T-helper 2 cell treated with Interferon-gamma antibody and Interleukin-4, amounts not matched to agents 5 μg/mL and 100 μg/mL, for 36 hours (primary cell): ENCODE data around the gene CPPED1.

Experiments
- DNase-seq: peaks from one replicate; pipeline ENCODE4 v3.0.0; 2021; ENCODE audit warnings: low spot score
- H3K27ac Mint-ChIP-seq: one replicate; pipeline ENCODE4 v1.8.0; 2021; ENCODE audit warnings: mild to moderate bottlenecking, mixed read lengths
- H3K27me3 Mint-ChIP-seq: one replicate; pipeline ENCODE4 v1.8.0; 2021; ENCODE audit warnings: low read depth, mixed read lengths
- H3K36me3 Mint-ChIP-seq: one replicate; pipeline ENCODE4 v1.8.0; 2021; ENCODE audit warnings: low read depth, mixed read lengths
- H3K4me1 Mint-ChIP-seq: one replicate; pipeline ENCODE4 v1.8.0; 2021; ENCODE audit warnings: low read depth, mixed read lengths
- H3K4me3 Mint-ChIP-seq: one replicate; pipeline ENCODE4 v1.8.0; 2022; ENCODE audit warnings: mild to moderate bottlenecking, moderate library complexity, mixed read lengths
- H3K9me3 Mint-ChIP-seq: one replicate; pipeline ENCODE4 v1.8.0; 2021; ENCODE audit warnings: mixed read lengths

CPPED1 gene

DNA sequence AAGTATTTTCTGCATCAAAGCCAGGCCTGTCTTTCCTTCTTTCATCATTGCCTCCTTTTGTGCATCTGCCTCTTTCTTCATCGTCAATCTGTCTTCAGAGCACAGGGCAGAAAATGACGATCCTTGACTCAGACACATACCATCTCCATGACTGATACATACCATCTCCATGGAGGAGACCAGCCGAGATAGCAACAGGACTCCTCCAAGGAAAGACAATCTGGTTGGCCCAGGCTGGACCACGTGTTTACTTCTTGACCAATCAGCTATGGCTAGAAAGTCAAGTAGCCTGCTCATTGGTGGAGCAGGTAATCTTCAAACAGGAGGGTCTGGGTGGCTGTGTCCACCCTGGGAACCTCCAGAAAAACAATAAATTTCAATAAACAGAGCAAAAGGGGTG lies 164.6 kb downstream of the CPPED1 start:
- Mint-ChIP-seq H3K27me3 (peaks cover 3% of the 10 kb centered on the region), H3K4me3 (no peak overlapping the region), H3K36me3 (no peaks in the 10 kb centered on the region), H3K4me1 (no peaks in the 10 kb centered on the region), H3K9me3 (peaks cover 7% of the 10 kb centered on the region), H3K27ac (no peak overlapping the region)
- no peak for DNase-seq

DNA sequence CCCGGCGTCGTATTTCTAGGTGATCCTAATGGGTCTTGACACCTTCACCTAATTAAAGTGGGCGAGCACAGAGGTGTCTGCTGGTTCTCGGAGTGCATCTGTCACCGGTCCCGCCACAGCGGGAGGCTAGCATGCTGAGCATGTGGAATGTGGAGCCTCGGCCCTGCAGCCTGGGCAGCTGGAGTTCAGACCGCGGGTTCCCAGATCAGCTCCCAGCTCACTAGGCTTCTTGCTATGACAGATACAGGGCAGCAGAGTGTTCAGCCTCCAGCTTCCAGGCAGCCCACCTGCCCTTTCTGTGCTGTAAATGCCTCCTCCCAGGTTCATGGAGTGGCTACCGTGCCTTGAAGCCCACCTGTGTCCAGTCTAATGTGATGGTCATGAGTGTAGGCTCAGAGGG lies 166.7 kb downstream of the CPPED1 start:
- no peak for DNase-seq
- peaks cover 13% of the 10 kb centered on the region for H3K27me3 Mint-ChIP-seq

DNA sequence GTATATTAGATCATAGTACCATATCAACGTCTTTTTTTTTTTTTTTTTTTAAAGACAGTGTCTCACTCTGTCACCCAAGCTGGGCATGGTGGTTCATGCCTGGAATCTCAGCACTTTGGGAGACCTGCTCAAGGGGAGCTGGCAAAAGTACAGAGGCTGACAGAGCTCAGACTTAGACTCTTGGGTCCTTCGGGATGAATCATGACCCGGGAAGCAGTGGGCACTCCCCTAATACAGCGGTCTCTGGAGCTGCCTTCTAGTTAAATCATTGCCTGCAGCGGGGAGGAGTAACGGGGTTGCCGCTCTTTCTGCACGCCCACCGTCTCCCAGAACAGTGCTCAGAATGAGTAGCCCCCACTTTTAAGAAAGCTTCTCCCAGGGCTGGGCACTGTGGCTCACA lies 174.4 kb downstream of the CPPED1 start:
- Mint-ChIP-seq H3K4me3 (no peak overlapping the region), H3K36me3 (no peaks in the 10 kb centered on the region), H3K4me1 (no peaks in the 10 kb centered on the region), H3K9me3 (no peaks in the 10 kb centered on the region), H3K27me3 (peaks cover 16% of the 10 kb centered on the region), H3K27ac (no peak overlapping the region)
- no peak for DNase-seq

More for the DNA sequence above, 166.7 kb downstream of the CPPED1 start:
- Mint-ChIP-seq H3K36me3 (no peaks in the 10 kb centered on the region), H3K4me1 (no peaks in the 10 kb centered on the region), H3K27ac (no peak overlapping the region), H3K9me3 (peaks cover under 1% of the 10 kb centered on the region), H3K4me3 (no peak overlapping the region)

DNA sequence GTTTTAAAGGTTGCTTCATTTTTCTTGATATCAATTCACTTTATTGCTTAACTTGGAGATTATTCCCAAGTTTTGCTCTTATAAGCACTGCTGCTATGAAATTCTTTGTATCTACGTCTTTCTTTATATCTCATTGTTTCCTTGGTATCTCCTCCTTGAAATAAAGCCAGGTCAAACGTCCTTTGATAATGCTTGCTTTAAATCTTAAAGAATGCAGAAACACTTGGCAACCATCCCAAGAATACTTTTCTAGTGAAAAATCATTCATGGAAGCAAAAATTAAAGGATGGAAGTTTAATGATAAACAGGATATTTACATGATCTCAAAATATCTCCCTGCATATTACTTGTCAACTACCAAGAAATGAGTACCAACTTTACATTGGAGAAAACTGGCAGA lies 175.2 kb downstream of the CPPED1 start:
- Mint-ChIP-seq H3K27ac (no peak overlapping the region), H3K27me3 (peaks cover 10% of the 10 kb centered on the region), H3K4me1 (no peaks in the 10 kb centered on the region), H3K9me3 (no peaks in the 10 kb centered on the region), H3K4me3 (no peak overlapping the region), H3K36me3 (no peaks in the 10 kb centered on the region)
- DNase-seq, result no peak

DNA sequence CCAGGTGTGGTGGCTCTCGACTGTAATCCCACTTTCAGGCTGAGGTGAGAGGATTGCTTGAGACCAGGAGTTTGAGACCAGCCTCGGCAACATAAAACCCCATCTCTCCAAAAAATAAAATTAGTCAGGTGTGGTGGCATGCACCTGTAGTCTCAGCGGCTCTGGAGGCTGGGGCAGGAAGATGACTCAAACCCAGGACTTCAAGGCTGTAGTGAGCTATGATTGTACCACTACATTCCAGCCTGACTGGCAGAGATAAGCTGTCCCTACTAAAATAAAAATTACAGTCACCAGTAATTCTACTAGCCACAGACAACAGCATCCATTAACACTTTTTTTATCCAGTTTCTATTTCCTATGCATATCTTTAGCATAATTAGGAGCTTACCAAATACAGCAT lies 176.3 kb downstream of the CPPED1 start:
- no peaks in the 10 kb centered on the region for H3K4me1 Mint-ChIP-seq
- DNase-seq, result no peak
- H3K27ac Mint-ChIP-seq, result no peak overlapping the region
- no peaks in the 10 kb centered on the region for H3K9me3 Mint-ChIP-seq
- H3K36me3 Mint-ChIP-seq, result no peaks in the 10 kb centered on the region
- H3K27me3 Mint-ChIP-seq, result peaks cover 4% of the 10 kb centered on the region
- H3K4me3 Mint-ChIP-seq, result no peak overlapping the region

DNA sequence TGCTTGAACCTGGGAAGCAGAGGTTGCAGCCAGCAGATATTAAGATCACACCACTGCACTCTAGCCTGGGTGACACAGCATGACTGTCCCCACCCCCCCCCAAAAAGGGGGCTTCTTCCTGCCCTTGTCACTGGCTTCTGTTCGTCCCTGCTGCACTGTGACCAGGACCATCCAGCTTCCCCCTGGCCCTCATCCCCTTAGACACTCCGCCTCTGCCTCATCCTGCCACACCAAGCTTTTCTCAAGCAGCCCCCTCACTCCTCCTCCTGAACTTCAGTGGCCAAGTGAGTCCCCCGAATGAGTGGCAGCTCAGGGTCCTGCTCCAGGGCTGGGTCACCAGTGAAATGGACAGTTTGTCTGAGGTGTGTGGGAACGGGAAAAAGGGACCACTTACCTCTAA lies 177.3 kb downstream of the CPPED1 start:
- no peaks in the 10 kb centered on the region for H3K4me1 Mint-ChIP-seq
- no peaks in the 10 kb centered on the region for H3K36me3 Mint-ChIP-seq
- no peaks in the 10 kb centered on the region for H3K9me3 Mint-ChIP-seq
- DNase-seq, result no peak
- peaks cover 4% of the 10 kb centered on the region for H3K27me3 Mint-ChIP-seq
- H3K4me3 Mint-ChIP-seq, result no peak overlapping the region
- no peak overlapping the region for H3K27ac Mint-ChIP-seq

DNA sequence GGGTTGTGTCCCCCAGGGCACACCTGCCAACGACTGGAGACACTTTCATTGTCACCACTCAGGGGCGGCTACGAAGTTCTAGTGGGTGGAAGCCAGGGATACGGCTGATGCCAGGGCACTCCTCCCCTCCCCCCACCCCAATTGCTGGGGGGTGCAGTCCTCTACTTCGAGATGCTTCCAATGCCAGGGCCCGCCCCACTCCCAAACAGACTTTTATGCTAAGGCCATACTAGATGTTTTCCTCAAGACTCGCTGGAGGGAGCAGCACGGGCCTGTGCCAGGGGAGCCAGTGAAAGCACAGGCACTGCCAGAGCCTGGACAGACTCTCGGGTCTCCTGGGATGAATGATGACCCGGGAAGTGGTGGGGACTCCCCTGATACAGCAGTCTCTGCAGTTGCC lies 178.0 kb downstream of the CPPED1 start:
- Mint-ChIP-seq H3K36me3 (no peaks in the 10 kb centered on the region), H3K4me3 (no peak overlapping the region), H3K27me3 (peaks cover 4% of the 10 kb centered on the region), H3K9me3 (no peaks in the 10 kb centered on the region), H3K27ac (no peak overlapping the region), H3K4me1 (no peaks in the 10 kb centered on the region)
- DNase-seq, result no peak

DNA sequence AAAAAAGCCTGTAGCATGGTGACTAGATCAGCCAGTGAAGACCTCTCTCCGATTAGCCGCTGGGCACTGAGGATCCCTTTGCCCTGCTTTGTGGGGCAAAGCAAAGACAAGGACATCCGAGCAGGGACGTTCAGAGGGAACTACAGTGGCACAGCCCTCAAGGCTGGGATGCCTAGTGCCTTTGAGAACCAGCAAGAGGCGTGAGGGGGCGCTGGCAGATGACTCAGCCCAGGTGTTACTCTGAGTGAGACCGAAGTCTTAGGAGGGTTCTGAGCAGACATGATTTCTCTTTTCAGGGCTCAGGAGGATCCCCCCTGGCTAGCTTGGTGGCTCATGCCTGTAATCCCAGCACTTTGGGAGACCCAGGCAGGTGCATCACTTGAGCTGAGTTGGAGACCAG lies 178.6 kb downstream of the CPPED1 start:
- no peaks in the 10 kb centered on the region for H3K9me3 Mint-ChIP-seq
- H3K4me3 Mint-ChIP-seq, result no peak overlapping the region
- H3K4me1 Mint-ChIP-seq, result no peaks in the 10 kb centered on the region
- DNase-seq, result no peak
- no peak overlapping the region for H3K27ac Mint-ChIP-seq
- no peaks in the 10 kb centered on the region for H3K36me3 Mint-ChIP-seq
- H3K27me3 Mint-ChIP-seq, result peaks cover 4% of the 10 kb centered on the region

DNA sequence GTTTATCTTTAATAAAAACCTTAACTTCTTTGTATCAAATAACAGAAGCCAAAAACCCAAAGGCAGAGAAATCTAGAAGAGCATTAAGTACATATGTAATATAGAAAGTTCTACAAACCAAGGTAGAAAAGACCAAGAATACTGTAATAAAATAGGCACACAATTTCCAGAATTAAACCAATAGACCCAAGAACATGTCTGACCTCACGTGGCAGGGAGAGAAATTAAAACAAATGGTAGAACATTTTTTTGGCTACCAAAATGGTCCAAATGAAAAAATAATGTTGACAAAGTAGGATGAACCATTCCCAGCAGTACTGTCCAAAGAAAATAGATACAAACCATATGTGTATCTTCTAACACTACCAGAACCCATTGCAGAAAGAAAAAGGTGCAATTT lies 183.5 kb downstream of the CPPED1 start:
- H3K36me3 Mint-ChIP-seq, result no peaks in the 10 kb centered on the region
- H3K4me1 Mint-ChIP-seq, result peaks cover 7% of the 10 kb centered on the region
- H3K4me3 Mint-ChIP-seq, result no peak overlapping the region
- no peak for DNase-seq
- H3K27ac Mint-ChIP-seq, result no peak overlapping the region
- H3K9me3 Mint-ChIP-seq, result no peaks in the 10 kb centered on the region
- no peaks in the 10 kb centered on the region for H3K27me3 Mint-ChIP-seq

DNA sequence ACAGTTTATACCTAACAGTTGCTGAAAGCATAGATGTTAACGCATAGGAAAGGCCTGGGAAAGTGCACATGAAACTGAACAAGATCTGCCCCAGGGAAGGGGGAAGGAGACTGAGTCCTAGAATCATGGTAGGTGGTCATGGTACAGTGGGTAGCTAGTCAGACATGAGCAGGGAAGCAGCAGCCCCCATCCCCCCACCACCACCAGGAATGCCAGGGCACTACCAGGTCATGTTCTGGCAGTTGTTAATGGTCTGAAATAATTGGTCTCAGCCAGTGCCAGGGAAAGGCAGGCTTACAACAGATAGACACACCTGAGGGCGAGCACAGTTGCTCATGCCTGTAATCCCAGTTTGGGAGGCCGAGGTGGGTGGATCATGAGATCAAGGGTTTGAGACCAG lies 185.2 kb downstream of the CPPED1 start:
- DNase-seq, result no peak
- no peak overlapping the region for H3K27ac Mint-ChIP-seq

DNA sequence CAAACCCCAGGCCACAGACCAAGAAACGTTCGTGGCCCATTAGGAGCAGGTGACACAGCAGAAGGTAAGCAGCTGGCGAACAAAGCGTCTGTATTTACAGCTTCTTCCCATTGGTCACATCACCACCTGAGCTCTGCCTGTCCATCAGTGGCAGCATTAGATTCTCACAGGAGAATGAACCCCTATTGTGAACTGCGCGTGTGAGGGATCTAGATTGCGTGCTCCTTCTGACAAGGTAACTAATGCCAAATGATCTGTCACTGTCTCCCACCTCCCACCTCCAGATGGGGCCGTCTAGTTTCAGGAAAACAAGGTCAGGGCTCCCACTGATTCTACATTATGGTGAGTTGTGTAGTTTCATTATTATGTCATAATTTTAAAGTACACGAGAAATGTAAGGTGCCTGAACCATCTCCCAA lies 186.3 kb downstream of the CPPED1 start:
- no peaks in the 10 kb centered on the region for H3K9me3 Mint-ChIP-seq
- peak; percentile 29 for DNase-seq
- peaks cover 21% of the 10 kb centered on the region for H3K4me1 Mint-ChIP-seq
- no peaks in the 10 kb centered on the region for H3K36me3 Mint-ChIP-seq
- no peak overlapping the region for H3K27ac Mint-ChIP-seq
- peaks cover 3% of the 10 kb centered on the region for H3K27me3 Mint-ChIP-seq
- no peak overlapping the region for H3K4me3 Mint-ChIP-seq

More for the DNA sequence above, 185.2 kb downstream of the CPPED1 start:
- H3K4me1 Mint-ChIP-seq, result peaks cover 11% of the 10 kb centered on the region
- H3K27me3 Mint-ChIP-seq, result peaks cover 1% of the 10 kb centered on the region
- no peak overlapping the region for H3K4me3 Mint-ChIP-seq
- no peaks in the 10 kb centered on the region for H3K36me3 Mint-ChIP-seq
- H3K9me3 Mint-ChIP-seq, result no peaks in the 10 kb centered on the region

DNA sequence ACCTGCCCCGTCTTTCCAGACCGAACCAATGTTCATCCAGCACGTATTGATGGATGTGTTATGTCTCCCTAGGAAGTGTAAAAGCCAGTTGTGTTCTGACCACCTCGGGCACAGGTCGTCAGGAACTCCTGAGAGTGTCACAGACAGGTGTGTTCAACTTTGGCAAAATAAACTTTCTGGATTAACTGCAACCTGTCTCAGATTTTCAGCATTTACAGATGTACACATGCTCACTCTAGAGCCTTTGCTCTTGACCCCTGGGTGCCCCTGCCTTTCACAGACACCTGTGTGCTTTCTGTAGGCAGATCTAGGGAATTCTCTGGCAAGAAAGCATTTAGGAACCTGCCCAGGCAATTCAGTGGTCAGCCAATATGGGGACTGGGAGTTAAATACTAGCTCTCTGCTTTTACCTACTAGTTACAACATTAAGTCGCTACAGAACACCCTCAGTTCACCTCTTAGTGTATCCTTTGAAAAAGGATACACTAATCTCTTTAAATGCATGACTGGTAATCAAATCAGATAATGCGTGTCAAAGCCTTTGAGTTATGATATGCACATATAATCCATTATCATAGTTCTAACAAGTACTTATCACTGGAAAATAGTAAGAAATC lies 188.9 kb downstream of the CPPED1 start:
- Mint-ChIP-seq H3K36me3 (no peaks in the 10 kb centered on the region), H3K27ac (no peak overlapping the region), H3K27me3 (peaks cover 3% of the 10 kb centered on the region), H3K4me3 (no peak overlapping the region), H3K9me3 (no peaks in the 10 kb centered on the region), H3K4me1 (peaks cover 21% of the 10 kb centered on the region)
- no peak for DNase-seq

DNA sequence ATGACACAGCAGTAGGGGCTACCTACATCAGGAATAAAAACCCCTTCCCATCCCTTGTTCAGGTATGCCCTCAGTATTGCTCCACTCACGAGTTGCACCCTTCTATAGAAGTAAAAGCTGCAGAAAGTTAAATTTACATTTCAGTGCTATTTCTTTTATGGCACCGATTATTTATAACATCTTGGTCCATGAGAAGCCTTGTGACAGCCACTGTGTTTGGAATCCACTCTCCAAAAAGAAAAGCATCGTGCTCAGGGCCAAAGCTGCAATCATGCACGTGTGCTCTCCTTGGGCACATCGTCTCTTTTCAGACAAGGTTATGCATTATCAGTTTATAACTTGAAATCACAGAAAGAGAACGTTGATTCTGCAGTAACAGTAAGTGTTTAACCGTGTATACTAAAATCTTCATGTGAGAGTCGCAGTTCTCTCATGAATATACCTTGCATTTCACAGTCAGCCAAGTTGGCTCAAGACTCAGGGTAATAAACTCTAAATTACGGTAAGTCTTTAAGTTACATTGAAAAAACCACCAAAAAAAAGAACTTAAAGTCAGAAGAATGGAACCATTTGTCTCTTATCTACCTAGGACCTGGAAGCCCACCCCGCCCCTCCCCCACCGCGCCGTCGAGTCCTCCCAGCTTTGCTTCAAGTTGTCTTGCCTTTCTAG lies 189.6 kb downstream of the CPPED1 start:
- no peaks in the 10 kb centered on the region for H3K36me3 Mint-ChIP-seq
- peaks cover 3% of the 10 kb centered on the region for H3K27me3 Mint-ChIP-seq
- no peak for DNase-seq
- H3K9me3 Mint-ChIP-seq, result no peaks in the 10 kb centered on the region
- H3K4me1 Mint-ChIP-seq, result peaks cover 21% of the 10 kb centered on the region
- no peak overlapping the region for H3K4me3 Mint-ChIP-seq
- peak overlapping the region; percentile 24 for H3K27ac Mint-ChIP-seq

DNA sequence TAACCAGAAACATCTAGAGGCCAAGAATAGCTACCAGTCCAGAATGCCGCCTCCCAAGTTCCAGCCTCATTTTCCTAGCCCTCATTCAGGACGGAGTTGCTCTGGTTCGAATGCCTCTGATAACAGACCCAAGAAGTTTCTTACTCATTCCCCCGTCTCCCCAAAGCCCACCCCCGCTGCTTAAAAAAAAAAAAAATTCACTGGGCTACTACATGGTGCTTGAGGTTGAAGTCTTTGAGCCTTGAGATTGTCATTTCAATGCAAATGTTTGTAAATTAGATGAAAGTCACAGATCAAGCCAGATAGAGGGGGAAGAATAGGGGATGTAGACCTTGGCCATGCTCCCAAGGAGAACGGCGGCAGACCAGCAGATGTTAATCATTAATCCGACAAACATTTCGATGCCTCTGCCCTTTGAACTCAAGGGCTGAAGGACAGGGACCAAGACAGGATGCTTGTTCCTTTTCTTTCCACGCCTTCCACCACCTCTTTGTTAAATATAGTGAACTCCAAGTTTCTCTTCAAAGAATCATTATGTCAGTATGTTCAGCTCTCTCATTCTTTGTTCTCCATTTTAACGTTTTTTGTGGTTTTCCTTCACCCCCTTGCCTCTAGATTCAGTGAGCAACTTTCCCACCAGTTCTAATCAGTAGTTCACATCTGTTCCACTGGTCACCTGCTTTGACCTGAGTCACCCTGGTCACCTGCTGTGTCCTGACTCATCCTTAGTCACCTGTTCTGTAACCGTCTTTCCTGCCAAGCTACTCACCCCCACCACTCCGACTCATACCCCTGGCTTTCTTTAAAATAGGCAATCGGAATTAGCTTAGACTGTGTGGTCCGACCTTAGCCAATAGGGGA lies 190.3 kb downstream of the CPPED1 start:
- Mint-ChIP-seq H3K9me3 (peaks cover 6% of the 10 kb centered on the region), H3K4me1 (peaks cover 21% of the 10 kb centered on the region), H3K27me3 (peaks cover 3% of the 10 kb centered on the region), H3K36me3 (no peaks in the 10 kb centered on the region), H3K4me3 (peak overlapping the region; percentile 8), H3K27ac (peak overlapping the region; percentile 24)
- peak; percentile 65 for DNase-seq
